ENCODE measurements around the gene ISL1.

- no peak for TF ChIP-seq CTCF (IDR thresholded peaks at IDR 0.05)
- TF ChIP-seq EZH2 (IDR thresholded peaks at IDR 0.05; ENCODE audit: borderline replicate concordance, insufficient read depth, low read depth, low read length, poor library complexity, severe bottlenecking) = no peak
Observed at GRCh38 chr5:51433052-51433710, 49.9 kb downstream of the ISL1 start.
